ENCODE results near the gene JARID2. TPM values are rescaled to one million over a fixed set of nuclear protein-coding genes. Genes with fewer than 3 reads are reported as not detected.

The JARID2 gene
- polyA plus RNA-seq, 1 of the 3 experiments (the other 2 are of a cell fraction): 3.4 TPM

DNA sequence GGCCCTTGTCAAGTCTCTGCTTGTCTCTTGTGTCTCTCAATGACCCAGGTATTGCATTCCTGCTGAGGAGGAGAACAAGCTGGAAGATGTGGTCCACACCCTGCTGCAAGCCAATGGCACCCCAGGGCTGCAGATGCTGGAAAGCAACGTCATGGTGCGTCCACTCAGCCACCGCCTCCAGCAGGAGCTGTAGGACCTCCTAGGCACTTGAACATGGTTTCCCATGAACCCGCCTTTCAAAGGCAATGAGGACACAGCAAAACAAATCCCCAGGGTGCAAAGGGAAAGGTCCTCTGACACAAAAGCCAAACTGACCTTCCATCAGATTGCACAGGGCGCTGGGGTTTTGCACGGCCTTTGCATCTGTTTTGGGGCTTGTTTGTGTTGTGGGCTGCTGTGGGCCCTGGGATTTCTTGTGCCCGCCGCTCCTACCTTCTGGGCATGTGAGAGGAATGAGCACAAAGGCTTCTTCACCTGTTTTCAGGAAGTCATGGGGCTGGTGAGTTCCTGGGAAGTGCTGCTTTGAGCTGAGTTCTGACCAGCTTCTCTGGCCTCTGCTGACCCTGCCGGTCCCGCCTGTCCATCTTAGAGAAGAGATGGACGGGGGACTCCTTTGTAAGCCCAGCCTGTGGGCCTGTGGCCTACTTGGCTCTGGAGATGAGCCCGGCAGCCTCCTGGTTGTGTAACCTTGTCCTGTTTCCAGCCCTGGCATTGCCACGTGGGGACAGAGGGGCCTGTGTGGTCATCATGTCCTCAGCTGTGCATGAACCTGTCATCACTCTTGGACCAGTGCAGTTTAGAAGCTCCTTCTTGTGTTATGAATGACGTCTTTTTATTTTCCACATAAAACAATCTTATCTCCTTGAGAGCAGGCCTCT is 265.6 kb downstream of the JARID2 start:
- Histone ChIP-seq H3K27me3 (ENCODE audit: insufficient read depth) (no peaks in the 10 kb centered on the region), H3K4me1 (ENCODE audit: control insufficient read depth in 1 of 2, insufficient read depth in 2 of 2, low read depth in 1 of 2, low read length in 1 of 2) (no peaks in the 10 kb centered on the region; a peak in 1 of 4 replicates), H3K9me3 (no peaks in the 10 kb centered on the region), H3K4me2 (no peak overlapping the region), H3K9me2 (no peaks in the 10 kb centered on the region), H3K27ac (ENCODE audit: low read depth in 2 of 2, low read length in 1 of 2) (no peak overlapping the region), H3K79me2 (ENCODE audit: insufficient read depth) (no peaks in the 10 kb centered on the region), H4K20me1 (ENCODE audit: insufficient read depth) (peaks cover 20% of the 10 kb centered on the region; the same call in 1 of the 2 replicates), H3K4me3 (ENCODE audit: low read depth in 2 of 2, low read length in 1 of 2) (no peak overlapping the region), H3K36me3 (replicated peaks in 1 of 2; ENCODE audit: control insufficient read depth in 1 of 2, insufficient read depth in 2 of 2, low read length in 1 of 2) (peaks cover 10 to 20% of the 10 kb centered on the region in 2 experiments), H3F3A (replicated peaks; ENCODE audit: insufficient read depth) (no peaks in the 10 kb centered on the region), H2AFZ (ENCODE audit: low read depth) (no peak overlapping the region), H3K9ac (no peak overlapping the region)
- no peak for DNase-seq
- CTCF ChIA-PET: interaction anchor here (0.6 to 1.2 kb wide), 6 partner anchors 18 to 473 kb away, joined by 3 to 4 read pairs (median 3); no protein-coding TSS in a partner anchor
- POLR2A ChIA-PET: no interaction called here
- WGBS (ENCODE audit: low lambda C conversion rate): 93% methylated on average over 12 of the region's 14 CpGs
- TF ChIP-seq ZBTB33 (IDR thresholded peaks at IDR 0.05; ENCODE audit: borderline replicate concordance, low read depth) (no peak), RAD21 (IDR thresholded peaks at IDR 0.05; ENCODE audit: low read length) (no peak), RCOR1 (IDR thresholded peaks at IDR 0.05; ENCODE audit: low read length) (no peak), SIN3A (IDR thresholded peaks at IDR 0.05; ENCODE audit: borderline replicate concordance, low read depth, low read length) (no peak), MAX (IDR thresholded peaks at IDR 0.05; ENCODE audit: low read depth) (no peak), SMC3 (IDR thresholded peaks at IDR 0.05; ENCODE audit: low read depth, low read length) (no peak), NFIC (IDR thresholded peaks at IDR 0.05; ENCODE audit: borderline replicate concordance) (no peak), EP300 (IDR thresholded peaks at IDR 0.05; ENCODE audit: borderline replicate concordance in 1 of 2, low read depth in 1 of 2, low read length in 1 of 2) (no peak), GABPA (IDR thresholded peaks at IDR 0.05; ENCODE audit: low read depth) (no peak)
- TF ChIP-seq, protein P1, sequence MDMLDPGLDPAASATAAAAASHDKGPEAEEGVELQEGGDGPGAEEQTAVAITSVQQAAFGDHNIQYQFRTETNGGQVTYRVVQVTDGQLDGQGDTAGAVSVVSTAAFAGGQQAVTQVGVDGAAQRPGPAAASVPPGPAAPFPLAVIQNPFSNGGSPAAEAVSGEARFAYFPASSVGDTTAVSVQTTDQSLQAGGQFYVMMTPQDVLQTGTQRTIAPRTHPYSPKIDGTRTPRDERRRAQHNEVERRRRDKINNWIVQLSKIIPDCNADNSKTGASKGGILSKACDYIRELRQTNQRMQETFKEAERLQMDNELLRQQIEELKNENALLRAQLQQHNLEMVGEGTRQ (IDR thresholded peaks at IDR 0.05; ENCODE audit: borderline replicate concordance, low read depth, low read length): no peak
- TF ChIP-seq, protein P2, sequence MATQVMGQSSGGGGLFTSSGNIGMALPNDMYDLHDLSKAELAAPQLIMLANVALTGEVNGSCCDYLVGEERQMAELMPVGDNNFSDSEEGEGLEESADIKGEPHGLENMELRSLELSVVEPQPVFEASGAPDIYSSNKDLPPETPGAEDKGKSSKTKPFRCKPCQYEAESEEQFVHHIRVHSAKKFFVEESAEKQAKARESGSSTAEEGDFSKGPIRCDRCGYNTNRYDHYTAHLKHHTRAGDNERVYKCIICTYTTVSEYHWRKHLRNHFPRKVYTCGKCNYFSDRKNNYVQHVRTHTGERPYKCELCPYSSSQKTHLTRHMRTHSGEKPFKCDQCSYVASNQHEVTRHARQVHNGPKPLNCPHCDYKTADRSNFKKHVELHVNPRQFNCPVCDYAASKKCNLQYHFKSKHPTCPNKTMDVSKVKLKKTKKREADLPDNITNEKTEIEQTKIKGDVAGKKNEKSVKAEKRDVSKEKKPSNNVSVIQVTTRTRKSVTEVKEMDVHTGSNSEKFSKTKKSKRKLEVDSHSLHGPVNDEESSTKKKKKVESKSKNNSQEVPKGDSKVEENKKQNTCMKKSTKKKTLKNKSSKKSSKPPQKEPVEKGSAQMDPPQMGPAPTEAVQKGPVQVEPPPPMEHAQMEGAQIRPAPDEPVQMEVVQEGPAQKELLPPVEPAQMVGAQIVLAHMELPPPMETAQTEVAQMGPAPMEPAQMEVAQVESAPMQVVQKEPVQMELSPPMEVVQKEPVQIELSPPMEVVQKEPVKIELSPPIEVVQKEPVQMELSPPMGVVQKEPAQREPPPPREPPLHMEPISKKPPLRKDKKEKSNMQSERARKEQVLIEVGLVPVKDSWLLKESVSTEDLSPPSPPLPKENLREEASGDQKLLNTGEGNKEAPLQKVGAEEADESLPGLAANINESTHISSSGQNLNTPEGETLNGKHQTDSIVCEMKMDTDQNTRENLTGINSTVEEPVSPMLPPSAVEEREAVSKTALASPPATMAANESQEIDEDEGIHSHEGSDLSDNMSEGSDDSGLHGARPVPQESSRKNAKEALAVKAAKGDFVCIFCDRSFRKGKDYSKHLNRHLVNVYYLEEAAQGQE (IDR thresholded peaks at IDR 0.05; ENCODE audit: low read depth, low read length): no peak

All from SK-N-SH (cell line).